GM12873 (cell line): Measurements from ENCODE around the gene EXOSC6.

Experiments
- TF ChIP-seq, protein P1 (sequence below): IDR thresholded peaks from 2 replicates; pipeline ENCODE4 v1.5.1; 2012; ENCODE audit warnings: low read depth, mild to moderate bottlenecking, moderate library complexity, low read length, control low read depth; ENCODE audit not compliant: insufficient read depth; ENCODE audit errors: missing control alignments

EXOSC6 gene

DNA sequence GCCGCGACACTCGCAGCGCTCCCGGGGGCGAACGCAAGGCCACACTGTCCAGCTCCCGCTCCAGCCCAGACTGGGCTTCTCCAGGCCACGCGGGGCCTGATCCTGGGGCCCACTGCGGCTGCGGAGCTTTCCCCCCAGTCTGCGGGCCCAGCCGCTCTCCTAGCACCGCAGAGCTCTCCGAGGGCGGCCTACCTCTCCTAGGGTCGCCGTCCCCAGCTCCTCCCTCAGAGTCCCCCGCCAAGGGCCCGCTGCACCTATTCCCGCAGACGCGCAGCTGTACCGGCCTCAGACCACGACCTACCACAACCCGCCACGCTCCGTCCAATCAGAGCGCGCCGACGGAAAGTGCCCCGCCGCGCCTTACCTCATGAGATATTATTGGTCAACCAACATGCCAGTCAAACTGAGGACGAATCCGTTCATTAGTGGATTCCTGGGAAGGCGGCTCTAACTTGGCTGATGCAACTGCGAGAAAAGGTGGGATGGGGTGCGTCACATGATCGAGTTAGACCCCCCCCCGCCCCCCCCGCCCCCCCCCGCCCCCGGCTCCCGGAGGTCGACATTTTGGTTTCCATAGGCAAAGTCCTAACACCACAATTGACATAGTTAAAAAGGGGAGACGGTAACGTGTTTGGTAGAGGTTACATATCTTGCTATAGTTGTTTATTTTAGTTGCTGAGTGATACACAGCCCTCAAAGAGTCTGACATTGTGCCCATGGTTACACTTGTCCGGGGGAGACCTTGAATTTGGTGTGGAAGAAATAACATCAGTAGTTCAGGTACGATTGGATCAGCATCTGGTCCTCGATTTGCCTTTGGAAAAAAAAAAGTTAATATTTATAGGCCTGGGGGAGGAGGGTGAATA, 37.7 kb upstream of the EXOSC6 start, which contains the start of gene AARS1:
AARS1 (minus strand) TSS at position 278 of the 866 bp plus-strand sequence. CDS start 6,743 bp downstream, outside the sequence.
- TF ChIP-seq, protein P1, sequence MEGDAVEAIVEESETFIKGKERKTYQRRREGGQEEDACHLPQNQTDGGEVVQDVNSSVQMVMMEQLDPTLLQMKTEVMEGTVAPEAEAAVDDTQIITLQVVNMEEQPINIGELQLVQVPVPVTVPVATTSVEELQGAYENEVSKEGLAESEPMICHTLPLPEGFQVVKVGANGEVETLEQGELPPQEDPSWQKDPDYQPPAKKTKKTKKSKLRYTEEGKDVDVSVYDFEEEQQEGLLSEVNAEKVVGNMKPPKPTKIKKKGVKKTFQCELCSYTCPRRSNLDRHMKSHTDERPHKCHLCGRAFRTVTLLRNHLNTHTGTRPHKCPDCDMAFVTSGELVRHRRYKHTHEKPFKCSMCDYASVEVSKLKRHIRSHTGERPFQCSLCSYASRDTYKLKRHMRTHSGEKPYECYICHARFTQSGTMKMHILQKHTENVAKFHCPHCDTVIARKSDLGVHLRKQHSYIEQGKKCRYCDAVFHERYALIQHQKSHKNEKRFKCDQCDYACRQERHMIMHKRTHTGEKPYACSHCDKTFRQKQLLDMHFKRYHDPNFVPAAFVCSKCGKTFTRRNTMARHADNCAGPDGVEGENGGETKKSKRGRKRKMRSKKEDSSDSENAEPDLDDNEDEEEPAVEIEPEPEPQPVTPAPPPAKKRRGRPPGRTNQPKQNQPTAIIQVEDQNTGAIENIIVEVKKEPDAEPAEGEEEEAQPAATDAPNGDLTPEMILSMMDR = no peak

DNA sequence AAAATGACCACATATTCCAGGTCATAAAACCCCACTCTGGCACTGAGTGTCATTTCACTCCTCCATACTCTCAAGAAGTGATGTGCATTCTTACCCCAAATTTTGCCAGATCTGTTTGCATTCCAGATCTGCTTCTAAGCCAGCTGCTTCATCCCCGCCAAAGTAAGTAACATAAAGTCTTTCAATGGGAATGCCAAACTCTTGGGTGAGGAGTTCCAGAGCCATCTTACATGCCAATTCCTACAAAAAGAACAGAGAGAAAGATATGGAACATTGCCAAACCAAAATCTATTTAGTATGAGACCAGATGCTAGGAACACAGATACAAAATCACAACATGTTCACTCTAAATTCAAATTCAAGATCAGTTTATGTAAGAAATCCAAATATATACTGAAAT, 24.7 kb upstream of the EXOSC6 start:
- TF ChIP-seq, protein P1 = no peak

DNA sequence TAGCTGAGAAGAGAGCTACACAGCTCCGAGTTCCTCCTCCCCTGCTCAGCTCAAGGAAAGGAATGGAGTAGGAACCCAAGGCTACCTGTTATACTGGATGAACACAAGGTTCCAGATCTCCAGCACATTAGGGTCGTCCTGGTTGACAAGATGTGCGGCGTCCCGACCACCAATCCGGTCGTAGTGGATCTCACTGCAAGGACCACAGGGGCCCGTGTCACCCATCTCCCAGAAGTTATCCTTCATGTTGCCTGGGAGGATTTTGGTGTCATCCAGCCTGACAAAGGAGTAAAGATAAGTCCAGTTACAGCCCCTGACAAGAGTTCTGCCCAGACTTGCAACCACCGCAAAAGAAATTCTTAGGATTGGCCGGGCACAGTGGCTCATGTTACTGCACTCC, 20.0 kb upstream of the EXOSC6 start:
- TF ChIP-seq, protein P1 = no peak

DNA sequence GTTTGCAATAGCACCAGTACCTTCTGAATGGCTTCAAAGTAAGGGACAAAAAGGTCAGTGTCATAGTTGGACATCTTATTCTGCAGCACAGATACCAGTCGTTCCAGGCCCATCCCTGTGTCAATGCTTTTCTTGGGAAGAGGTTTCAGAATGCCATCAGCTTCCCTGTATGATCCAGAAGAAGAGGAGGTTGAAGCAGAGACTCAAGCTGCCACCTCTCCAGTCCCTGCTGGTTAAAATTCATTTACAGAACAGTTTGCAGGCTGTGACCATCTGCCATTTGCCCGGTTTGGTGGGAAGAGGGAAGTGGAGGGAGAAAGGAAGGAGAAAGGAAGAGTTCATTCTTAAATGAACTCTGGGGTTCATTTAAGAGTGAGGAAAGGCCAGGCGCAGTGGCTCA, 18.4 kb upstream of the EXOSC6 start:
- TF ChIP-seq, protein P1 = no peak

DNA sequence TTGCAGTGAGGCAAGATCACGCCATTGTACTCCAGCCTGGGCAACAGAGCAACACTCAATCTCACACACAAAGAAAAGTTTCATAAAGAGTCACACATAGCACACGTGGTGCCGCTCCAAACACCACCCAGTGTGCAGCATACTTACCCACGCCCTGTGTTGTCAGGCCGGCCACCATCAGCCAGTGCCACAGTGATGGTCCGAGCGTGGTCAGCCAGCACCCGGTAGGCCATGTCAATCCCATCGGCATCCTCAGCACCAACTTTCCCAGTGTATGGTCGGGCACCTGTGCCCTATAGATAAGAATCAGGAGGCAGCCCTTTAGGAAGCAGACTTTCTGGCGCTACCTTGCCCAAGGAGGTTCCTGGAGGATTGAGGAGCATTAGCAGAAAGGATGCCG, 17.7 kb upstream of the EXOSC6 start:
- TF ChIP-seq, protein P1 = no peak

DNA sequence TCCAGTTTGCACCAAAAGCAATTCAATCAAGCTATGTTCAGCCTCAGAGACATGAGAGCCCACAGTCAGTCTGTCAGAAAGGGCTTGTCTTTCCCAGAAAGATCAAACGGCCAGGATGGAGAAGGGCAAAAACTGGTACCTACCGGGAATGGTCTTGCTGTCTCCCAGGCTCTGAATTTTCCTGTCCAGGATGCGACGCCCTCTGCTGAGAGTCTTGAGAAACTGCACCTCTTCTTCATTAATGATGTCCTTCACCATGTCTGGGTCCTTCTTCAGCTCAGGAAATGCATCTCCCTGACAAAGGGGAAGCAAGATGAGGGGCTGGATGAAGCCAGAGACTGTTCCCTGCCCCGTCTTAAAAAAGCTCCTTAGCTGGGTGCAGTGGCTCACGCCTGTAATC, 15.8 kb upstream of the EXOSC6 start:
- TF ChIP-seq, protein P1 = peak; percentile 75

DNA sequence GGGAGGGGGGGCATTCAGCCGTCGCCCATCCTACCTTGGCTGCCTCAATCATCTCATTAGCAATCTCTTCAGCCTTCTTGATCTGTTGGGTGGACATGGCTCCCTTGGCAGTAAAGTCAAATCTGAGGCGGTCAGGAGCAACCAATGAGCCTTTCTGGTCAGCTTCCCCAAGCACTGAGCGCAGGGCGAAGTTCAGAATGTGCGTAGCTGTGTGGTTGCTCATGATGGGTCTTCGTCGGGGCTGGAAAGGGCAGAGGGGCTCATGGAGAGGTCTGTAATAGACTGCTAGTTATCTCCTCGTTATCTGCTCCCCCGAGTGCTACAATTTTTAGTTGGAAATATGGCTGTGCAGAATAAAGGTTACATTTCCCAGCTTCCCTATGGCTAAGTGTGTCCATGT, 7.2 kb upstream of the EXOSC6 start:
- TF ChIP-seq, protein P1 = no peak
